Fibroblast of lung (primary cell): ENCODE results near the gene PIK3R6.

Source experiments
- CTCF ChIP-seq, 2 donors: IDR thresholded peaks in 1 of 2; conservative IDR thresholded peaks in 1 of 2; 1 replicate in 1 of 2; 2 replicates in 1 of 2; pipeline ENCODE4 v1.5.1; 2011 to 2012; ENCODE audit warnings: low read length in 2 of 2, control low read depth in 1 of 2, inconsistent platforms in 1 of 2, low read depth in 1 of 2, mild to moderate bottlenecking in 1 of 2
- EZH2 ChIP-seq: IDR thresholded peaks from 2 replicates; pipeline ENCODE4 v1.5.1; 2012; ENCODE audit warnings: low read length, control low read depth, mild to moderate bottlenecking; ENCODE audit errors: missing control alignments

DNA sequence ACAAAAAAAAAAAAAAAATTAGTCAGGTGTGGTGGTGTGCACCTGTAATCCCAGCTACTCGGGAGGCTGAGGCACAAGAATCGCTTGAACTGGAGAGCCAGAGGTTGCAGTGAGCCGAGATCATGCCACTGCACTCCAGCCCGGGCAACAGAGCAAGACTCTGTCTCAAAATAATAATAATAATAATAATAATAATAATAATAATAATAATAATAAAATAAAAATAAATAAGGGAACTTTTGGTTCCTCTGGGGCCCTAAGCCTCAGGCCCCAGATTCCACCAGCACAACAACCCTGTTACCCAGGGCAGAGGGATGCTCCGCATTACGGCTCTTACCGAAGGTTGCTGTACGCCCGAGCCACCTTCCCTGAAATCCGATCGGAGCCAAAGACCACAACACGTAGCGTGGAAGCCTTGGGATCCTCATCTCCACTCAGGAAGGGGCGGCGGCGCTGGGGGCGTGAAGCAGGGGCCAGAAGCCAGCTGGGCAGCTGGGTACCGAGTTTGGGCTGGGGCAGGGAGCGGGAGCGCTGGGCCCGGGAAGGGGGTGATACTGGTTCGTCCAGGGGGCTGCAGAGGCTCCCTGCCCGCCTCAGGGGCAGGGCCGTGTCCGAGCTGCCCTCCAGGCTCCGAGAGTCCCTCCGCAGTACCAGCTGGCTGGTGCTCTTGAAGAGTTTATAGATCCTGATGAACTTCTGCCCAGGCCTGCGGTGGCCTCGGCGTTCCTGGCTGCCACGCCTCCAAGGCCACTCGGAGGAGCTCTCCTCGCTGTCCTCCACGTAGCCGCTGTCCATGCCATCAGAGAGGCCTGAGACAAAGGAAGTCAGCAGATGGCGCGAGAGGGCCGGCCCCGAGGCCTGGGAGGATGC lies 20.6 kb upstream of the PIK3R6 start:
- TF ChIP-seq CTCF (conservative IDR thresholded peaks at IDR 0.05 in 1 of 2, IDR thresholded peaks at IDR 0.05 in 1 of 2; ENCODE audit: low read depth in 1 of 2, low read length in 2 of 2) (peak; percentile 46 to 56), EZH2 (no peak)
